GM12873 (cell line): Measurements from ENCODE around the gene PCDH1.

Experiments used
- CTCF ChIP-seq: IDR thresholded peaks from 2 replicates; pipeline ENCODE4 v1.5.1; 2012; ENCODE audit warnings: low read depth, mild to moderate bottlenecking, moderate library complexity, low read length, control low read depth; ENCODE audit not compliant: insufficient read depth; ENCODE audit errors: missing control alignments

Gene PCDH1

GRCh38 chr5:141879941-141880738, 1.9 kb upstream of the PCDH1 start:
- no peak for TF ChIP-seq CTCF

DNA sequence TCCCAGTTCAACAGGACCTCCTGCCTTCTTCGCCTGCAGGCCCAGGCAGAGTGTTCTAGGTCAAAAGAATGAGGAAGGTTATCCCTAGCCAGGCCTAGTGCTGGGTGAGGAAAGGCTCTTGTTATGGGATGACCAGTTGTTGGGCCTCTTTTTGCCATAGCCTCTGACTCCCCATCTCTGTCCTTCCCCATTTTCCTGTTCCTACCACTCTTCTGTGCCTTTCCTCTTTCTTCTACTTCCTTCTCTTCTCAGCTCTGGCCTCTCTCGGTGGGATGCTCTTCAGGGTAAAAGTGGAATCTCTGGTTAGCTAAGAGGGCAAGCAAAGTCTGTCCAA, 1.2 kb upstream of the PCDH1 start:
- no peak for TF ChIP-seq CTCF

DNA sequence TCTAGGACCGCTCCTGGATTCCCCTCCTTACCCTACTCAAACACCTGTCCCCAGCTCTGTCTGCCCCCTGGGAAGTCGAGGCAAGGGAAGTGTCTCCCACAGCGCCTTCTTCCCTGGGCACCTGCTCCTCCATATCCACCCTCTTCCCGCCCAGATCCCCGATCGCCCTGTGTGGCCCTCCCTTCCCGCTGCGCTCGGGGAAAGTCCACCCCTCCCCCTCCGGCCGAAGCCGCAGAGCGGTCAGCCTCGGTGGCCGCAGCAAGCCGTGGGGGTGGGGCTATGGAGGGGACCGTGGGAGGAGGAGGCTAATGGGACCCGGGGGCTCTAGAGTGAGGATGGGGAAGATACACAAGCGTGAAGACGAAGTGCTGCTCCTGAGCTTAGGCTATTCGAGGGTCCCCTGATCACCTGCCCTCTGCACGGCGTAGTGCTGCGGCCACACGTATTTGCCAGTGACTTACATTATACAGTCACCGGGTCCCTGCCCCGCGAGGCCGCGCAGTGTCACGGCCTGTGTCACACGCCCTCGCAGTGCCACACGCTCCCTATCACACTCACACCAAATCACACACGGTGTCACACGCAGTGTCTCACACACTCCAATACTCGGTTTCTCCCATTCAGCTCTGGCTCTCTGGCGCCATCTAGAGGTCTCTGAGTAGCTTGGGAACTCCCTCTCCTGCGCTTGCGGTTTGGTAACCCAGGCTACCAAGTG, 658 bp upstream of the PCDH1 start:
- peak; percentile 99 for TF ChIP-seq CTCF

GRCh38 chr5:141877356-141878185, 639 bp downstream of the PCDH1 start:
- TF ChIP-seq CTCF, result no peak

- TF ChIP-seq CTCF, result no peak
These were observed 1.4 kb downstream of the PCDH1 start for GRCh38 chr5:141876628-141877355.

DNA sequence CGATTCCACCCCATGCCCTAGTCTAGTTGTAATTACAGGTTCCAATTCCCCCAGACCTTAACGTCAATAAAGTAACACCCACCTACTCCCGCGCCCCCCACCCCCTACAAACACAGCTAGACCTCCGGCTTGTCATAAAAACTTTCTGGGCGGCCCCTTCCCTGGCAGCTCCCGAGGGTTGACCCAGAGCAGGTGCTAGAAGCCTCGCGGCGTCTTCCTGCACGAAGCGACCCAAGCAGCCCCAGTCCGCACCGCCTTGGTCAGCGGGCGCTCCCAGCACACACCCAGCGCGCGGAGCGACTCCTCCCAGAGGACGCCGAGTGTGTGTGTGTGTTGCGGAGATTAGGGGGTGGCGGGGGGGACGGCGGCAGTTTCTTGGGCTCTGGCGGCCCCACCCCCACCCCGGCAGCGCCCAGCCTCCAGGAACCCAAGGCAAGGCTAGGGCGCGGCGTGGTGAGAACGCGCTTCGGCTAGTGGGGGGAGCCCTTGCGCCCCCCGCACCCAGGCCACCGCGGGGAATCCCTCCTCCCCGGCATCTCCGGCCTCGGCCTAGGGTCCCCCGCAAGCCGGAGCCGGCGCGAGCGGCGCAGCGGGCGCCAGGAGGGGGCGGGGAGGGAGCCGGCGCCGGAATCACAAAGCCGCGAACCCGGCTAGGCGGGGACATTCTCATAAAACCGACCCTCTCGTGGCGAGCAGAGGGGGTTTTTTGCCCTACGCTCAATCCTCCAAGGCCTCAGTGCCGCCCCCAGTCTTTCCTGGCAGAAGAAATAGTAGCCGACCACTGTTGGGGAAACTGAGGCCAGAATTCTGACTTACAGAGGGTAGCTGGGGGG, 2.2 kb downstream of the PCDH1 start:
- no peak for TF ChIP-seq CTCF
